Stimulated activated CD4-positive, alpha-beta T cell treated with anti-CD3 and anti-CD28 coated beads, TNF-alpha, amount 100 ng/mL, for 48 hours (primary cell): ENCODE data around the gene ITLN2.
"Not testable (repeated sequence)": the region's sequence is repeated elsewhere in the genome, so short reads cannot be mapped to it uniquely, and the experiment has no call there.

ENCODE experiments used
- DNase-seq, 3 donors: peaks; one replicate each; pipeline ENCODE4 v3.0.0-alpha.2; 2020; ENCODE audit warnings: low read depth in 3 of 3

The ITLN2 gene

GRCh38 chr1:160953030-160953429, 1.6 kb downstream of the ITLN2 start:
- DNase-seq: no peak

GRCh38 chr1:160952129-160952510, 2.5 kb downstream of the ITLN2 start:
- no peak for DNase-seq

- DNase-seq: peak; percentile 21 to 62 (median 35)
Observed at GRCh38 chr1:160951443-160952128, 3.0 kb downstream of the ITLN2 start.

GRCh38 chr1:160950657-160951056, 4.0 kb downstream of the ITLN2 start:
- no peak for DNase-seq

- DNase-seq: no peak
Observed at GRCh38 chr1:160949881-160950280, 4.7 kb downstream of the ITLN2 start.

GRCh38 chr1:160949216-160949880, 5.3 kb downstream of the ITLN2 start:
- DNase-seq: not testable (repeated sequence)

- DNase-seq: not testable (repeated sequence)
Observed at GRCh38 chr1:160947174-160947759, 7.3 kb downstream of the ITLN2 start.

GRCh38 chr1:160945881-160946280, 8.7 kb downstream of the ITLN2 start:
- DNase-seq: not testable (repeated sequence)

- no peak for DNase-seq
Observed at GRCh38 chr1:160945079-160945478, 9.5 kb downstream of the ITLN2 start.

GRCh38 chr1:160942926-160943325, 11.7 kb downstream of the ITLN2 start:
- no peak for DNase-seq

GRCh38 chr1:160936666-160937065, 17.9 kb downstream of the ITLN2 start:
- not testable (repeated sequence) for DNase-seq

GRCh38 chr1:160935527-160936258, 18.9 kb downstream of the ITLN2 start:
- no peak for DNase-seq

GRCh38 chr1:160933305-160933704, 21.3 kb downstream of the ITLN2 start:
- not testable (repeated sequence) for DNase-seq

- no peak for DNase-seq
Observed at GRCh38 chr1:160925652-160926244, 28.9 kb downstream of the ITLN2 start.

GRCh38 chr1:160924791-160925651, 29.6 kb downstream of the ITLN2 start:
- no peak for DNase-seq

- DNase-seq: no peak
Observed at GRCh38 chr1:160916666-160917065, 37.9 kb downstream of the ITLN2 start.

GRCh38 chr1:160913229-160913628, 41.4 kb downstream of the ITLN2 start:
- DNase-seq: not testable (repeated sequence)

- DNase-seq: no peak
Observed at GRCh38 chr1:160911925-160912324, 42.7 kb downstream of the ITLN2 start.

GRCh38 chr1:160911441-160911840, 43.2 kb downstream of the ITLN2 start:
- DNase-seq: no peak

- no peak for DNase-seq
Observed at GRCh38 chr1:160910170-160910750, 44.3 kb downstream of the ITLN2 start.

GRCh38 chr1:160907976-160908375, 46.6 kb downstream of the ITLN2 start:
- no peak for DNase-seq
